HG03460 (cell line): ENCODE results near the gene ZFYVE21.

Experiments used
- ATAC-seq: cut with Tn5 transposase; IDR thresholded peaks from one replicate; pipeline ENCODE4 v1.9.1; 2021; ENCODE audit not compliant: unreplicated experiment

The ZFYVE21 gene

GRCh38 chr14:103721334-103722120, 5.9 kb downstream of the ZFYVE21 start:
- no peak for ATAC-seq

- ATAC-seq: no peak
Measured at GRCh38 chr14:103723748-103724081, 8.1 kb downstream of the ZFYVE21 start.

GRCh38 chr14:103724116-103724515, 8.5 kb downstream of the ZFYVE21 start:
- no peak for ATAC-seq

- ATAC-seq: no peak
Measured at GRCh38 chr14:103725001-103725682, 9.5 kb downstream of the ZFYVE21 start.

GRCh38 chr14:103725739-103726395, 10.3 kb downstream of the ZFYVE21 start:
- ATAC-seq: no peak

- no peak for ATAC-seq
Measured at GRCh38 chr14:103726474-103726873, 10.9 kb downstream of the ZFYVE21 start.

- ATAC-seq: no peak
Measured at GRCh38 chr14:103727313-103727980, 11.8 kb downstream of the ZFYVE21 start.

- ATAC-seq: no peak
Measured at GRCh38 chr14:103728141-103728540, 12.5 kb downstream of the ZFYVE21 start.

GRCh38 chr14:103728721-103729120, 13.1 kb downstream of the ZFYVE21 start:
- ATAC-seq: no peak

- no peak for ATAC-seq
Measured at GRCh38 chr14:103729496-103730448, 14.2 kb downstream of the ZFYVE21 start.

GRCh38 chr14:103730490-103731035, 15.0 kb downstream of the ZFYVE21 start:
- no peak for ATAC-seq

GRCh38 chr14:103731481-103731880, 15.9 kb downstream of the ZFYVE21 start:
- no peak for ATAC-seq

GRCh38 chr14:103731916-103732867, 16.6 kb downstream of the ZFYVE21 start:
- ATAC-seq: no peak

GRCh38 chr14:103732868-103733620, 17.4 kb downstream of the ZFYVE21 start:
- no peak for ATAC-seq

- ATAC-seq: no peak
Measured at GRCh38 chr14:103733651-103734050, 18.0 kb downstream of the ZFYVE21 start.

GRCh38 chr14:103734081-103734888, 18.7 kb downstream of the ZFYVE21 start:
- no peak for ATAC-seq

GRCh38 chr14:103735022-103735421, 19.4 kb downstream of the ZFYVE21 start:
- no peak for ATAC-seq
